NCI-H748 (cell line): ENCODE data around the gene PLPPR5.
"Not testable (repeated sequence)": the region's sequence is repeated elsewhere in the genome, so short reads cannot be mapped to it uniquely, and the experiment has no call there.

Experiments
- DNase-seq: peaks from one replicate; lab custom pipeline; 2025; ENCODE audit not compliant: unreplicated experiment; lab: John Stamatoyannopoulos, UW

PLPPR5 gene

GRCh38 chr1:98919652-98920051 is 85.0 kb downstream of the PLPPR5 start:
- DNase-seq, result no peak

GRCh38 chr1:98919211-98919610 is 85.5 kb downstream of the PLPPR5 start:
- DNase-seq, result no peak

GRCh38 chr1:98914547-98914946 is 90.1 kb downstream of the PLPPR5 start:
- no peak for DNase-seq

DNA sequence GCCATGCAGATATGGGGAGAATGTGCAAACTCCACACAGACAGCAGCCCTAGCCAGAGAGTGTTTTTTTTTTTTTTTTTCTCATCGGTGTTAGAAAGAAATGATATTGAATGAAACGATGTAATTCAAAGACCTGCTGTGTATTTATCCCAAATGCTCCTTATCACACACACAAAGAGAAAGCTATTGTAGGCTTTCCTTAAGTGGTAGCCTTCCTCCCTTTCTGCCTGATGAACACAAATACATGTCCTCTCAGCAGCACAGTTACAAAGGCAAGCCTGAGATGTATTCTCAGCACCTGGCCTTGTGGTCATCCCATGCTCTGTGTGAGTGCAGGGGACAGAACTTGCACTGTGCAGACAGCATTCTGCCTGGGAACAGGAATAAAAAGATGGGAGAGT is 93.8 kb downstream of the PLPPR5 start:
- DNase-seq, result peak; percentile 1

DNA sequence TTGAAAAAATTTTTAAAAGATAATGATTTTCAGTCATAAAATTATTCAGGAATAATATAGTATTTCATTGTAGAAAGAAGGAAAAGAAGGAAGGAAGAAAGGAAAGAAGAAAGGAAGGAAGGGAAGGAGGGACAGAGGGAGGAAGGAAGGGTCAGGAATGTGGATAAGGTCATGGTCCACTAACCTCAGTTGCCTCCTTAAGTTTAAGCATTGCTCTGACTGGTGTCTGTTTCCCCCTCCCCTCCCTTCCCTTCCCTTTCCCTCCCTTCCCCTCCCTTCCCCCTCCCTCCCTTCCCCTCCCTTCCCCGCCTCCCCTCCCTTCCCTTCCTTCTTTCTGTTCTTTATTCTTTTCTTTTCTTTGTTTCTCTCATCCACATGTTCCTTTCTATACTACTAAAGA is 95.7 kb downstream of the PLPPR5 start:
- no peak for DNase-seq

DNA sequence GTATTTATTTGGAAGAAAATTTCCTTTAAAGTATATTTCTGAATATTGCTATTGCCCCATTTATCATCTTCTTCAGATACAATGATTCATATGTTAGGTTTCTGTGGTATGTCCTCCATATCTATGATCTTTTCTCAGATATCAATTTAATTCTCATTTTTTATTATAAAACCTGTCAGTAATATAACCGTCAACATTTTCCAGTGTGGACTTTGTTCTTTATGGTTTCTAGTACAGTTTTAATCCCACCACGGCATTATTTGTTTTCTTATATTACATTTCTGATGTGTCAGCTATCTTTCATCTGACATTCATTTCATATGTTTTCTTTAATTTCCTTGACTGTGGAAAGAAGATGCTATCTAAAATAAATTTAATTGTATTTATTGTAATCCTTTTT is 97.9 kb downstream of the PLPPR5 start:
- no peak for DNase-seq

DNA sequence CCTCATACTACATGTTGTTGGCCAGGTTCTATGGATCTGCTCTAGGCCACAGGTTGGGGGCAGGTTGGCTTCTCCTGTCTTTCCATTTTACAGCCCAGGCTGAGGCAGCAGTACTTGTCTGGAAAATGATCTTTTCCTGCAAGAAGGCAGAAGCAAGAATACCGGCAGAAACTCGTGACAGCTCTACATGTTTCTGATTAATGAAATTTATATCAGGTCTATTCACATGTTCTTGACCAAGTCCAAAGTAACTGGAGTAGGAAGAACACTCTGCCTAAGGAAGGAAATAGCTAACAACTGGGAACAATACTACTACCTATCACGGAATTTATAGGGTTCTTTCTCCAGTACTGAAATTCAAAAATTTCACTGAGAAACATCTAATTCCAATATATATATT is 98.3 kb downstream of the PLPPR5 start:
- no peak for DNase-seq

- DNase-seq, result no peak
These were observed 100.0 kb downstream of the PLPPR5 start for GRCh38 chr1:98904684-98905083.

GRCh38 chr1:98903726-98904125 is 100.9 kb downstream of the PLPPR5 start:
- no peak for DNase-seq

DNA sequence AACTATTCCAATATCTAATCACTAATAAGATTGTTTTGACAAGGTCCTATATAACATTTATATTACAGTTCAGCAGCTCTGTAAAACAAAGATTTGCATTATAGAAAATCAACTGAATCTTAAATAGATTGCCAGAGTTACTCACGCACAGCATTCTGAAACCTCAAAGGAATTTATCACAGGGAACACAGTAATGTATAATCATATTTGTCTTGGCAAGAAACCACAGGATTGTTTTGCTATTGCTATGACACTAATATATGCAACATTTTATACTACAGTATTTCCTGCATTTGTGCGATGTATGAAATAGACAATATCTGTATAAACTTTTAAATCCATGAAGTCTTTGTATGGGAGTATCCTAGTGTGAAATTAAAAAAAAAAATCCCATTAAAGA is 101.4 kb downstream of the PLPPR5 start:
- no peak for DNase-seq

DNA sequence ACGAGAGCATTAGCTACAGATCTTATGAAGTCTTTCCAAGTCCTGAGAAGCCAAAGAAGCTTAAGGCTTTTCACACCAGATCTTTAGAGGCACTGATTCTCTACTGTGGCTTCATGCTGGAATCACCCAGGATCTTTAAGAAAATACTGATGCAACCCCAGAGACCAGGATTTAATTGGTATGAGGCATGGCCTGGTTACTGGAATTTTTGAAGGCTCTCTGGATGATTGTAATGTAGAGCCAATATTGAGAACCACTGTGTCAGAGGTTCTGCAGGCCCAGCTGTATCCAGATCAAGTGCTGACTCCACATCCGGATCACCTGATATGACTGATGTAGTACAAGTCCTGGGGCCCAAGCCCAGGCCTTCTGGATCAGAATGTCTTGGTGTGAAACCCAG is 105.7 kb downstream of the PLPPR5 start:
- no peak for DNase-seq

GRCh38 chr1:98897479-98897878 is 107.2 kb downstream of the PLPPR5 start:
- peak; percentile 3 for DNase-seq

- no peak for DNase-seq
These were observed 107.8 kb downstream of the PLPPR5 start for GRCh38 chr1:98896711-98897445.

DNA sequence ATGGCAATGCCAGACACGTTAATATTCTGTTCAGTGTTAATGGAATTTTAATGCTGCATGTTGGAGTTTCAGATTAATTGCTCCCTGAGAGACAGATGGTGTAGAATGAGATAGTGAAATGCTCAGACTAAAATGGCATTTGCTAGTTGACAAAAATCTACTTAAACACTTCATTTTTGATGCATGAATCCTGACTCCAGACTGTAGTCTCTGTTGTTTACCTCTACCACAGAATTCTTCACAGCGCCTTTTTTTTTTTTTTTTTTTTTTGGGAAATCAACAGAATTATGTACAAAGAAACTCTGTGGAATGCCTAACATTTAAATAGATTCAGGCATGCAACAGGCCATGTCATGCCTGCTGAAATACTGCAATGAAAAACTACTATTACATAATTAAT is 111.3 kb downstream of the PLPPR5 start:
- DNase-seq, result no peak

- no peak for DNase-seq
These were observed 115.8 kb downstream of the PLPPR5 start for GRCh38 chr1:98888869-98889268.

DNA sequence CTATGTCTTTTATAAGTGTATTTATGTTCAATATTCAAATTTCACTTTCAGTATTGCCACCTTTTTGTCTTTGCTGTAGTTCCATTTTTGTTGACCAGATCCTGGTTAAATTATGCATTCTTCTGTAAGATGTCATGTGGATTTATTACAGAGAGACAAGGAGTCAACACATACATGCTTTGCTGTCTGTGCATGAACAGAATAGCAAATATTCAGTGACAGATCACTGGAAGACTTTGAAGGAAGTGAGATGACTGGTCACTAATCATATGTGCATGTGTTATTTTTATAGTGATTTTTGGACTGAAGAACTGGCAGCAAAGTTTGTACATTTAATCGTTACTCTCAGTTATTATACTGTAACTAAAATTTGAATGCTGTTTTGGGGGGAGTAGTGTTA is 117.2 kb downstream of the PLPPR5 start:
- no peak for DNase-seq

GRCh38 chr1:98884864-98885263 is 119.8 kb downstream of the PLPPR5 start:
- DNase-seq, result no peak

DNA sequence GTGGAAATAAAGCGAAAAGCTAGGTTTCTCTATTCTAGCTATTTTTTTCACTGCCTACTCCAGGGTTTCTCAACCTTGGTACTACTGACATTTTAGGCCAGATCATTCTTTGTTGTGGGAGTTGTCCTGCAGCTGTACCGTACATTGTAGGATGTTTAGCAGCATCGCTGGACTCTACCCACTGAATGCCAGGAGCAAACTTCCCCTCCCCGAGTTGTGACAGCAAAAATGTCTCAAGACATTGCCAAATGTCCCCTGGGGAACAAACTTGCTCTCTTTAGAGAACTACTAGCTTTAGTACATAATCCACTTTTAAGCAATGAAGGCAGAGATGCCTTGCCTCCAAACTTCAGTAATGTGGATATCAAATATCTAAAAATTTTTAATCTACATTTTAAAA is 122.8 kb downstream of the PLPPR5 start:
- no peak for DNase-seq

DNA sequence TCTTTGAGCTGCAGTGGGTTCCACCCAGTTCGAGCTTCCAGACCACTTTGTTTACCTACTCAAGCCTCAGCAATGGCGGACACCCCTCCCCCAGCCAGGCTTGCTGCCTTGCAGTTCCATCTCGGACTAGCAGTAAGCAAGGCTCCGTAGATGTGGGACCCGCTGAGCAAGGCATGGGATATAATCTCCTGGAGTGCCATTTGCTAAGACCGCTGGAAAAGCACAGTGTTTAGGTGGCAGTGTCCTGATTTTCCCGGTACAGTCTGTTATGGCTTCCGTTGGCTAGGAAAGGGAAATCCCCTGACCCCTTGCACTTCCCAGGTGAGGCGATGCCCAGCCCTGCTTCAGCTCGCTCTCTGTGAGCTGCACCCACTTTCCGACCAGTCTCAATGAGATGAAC is 123.4 kb downstream of the PLPPR5 start:
- DNase-seq, result not testable (repeated sequence)

DNA sequence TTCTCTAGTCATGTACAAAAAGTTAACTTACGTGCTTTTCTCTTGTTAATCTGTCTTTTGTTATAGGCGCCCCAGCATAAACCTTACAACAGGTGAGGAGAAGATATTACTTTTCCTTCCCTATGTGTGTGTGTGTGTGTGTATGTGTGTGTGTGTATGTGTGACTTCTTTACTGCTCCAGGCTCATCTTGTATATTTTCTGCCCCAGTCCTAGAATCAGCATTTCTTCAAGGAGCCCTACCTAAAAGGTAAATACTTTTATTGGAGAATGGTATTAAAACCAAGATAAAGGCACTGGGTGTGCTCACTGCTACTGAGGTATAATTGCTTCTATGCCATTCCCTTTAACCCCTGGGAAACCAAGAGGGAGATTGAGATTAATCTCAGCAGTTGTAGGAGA is 129.8 kb downstream of the PLPPR5 start:
- no peak for DNase-seq

- no peak for DNase-seq
These were observed 133.4 kb downstream of the PLPPR5 start for GRCh38 chr1:98870959-98871903.

DNA sequence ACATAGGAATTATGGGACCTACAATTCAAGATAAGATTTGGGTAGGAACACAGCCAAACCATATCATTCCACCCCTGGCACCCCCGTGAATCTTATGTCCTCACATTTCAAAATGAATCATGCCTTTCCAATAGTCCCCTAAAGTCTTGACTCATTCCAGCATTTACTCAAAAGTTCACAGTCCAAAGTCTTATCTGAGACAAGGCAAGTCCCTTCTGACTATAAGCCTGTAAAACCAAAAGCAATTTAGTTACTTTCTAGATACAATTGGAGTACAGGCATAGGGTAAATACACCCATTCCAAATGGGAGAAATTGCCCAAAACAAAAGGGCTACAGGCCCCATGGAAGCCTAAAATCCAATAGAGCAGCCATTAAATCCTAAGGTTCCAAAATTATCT is 138.9 kb downstream of the PLPPR5 start:
- DNase-seq, result no peak
